Stimulated activated CD8-positive, alpha-beta memory T cell treated with anti-CD3 and anti-CD28 coated beads, Interleukin-15, amount 100 ng/mL, for 4 hours (primary cell): ENCODE measurements around the gene DDB1.
A peak's percentile ranks its signal among the peaks of the same experiment; 100 is the strongest.

ENCODE experiments used
- DNase-seq, 2 donors: peaks; one replicate each; pipeline ENCODE4 v3.0.0-alpha.2; 2020; ENCODE audit warnings: low read depth in 2 of 2

Gene DDB1

DNA sequence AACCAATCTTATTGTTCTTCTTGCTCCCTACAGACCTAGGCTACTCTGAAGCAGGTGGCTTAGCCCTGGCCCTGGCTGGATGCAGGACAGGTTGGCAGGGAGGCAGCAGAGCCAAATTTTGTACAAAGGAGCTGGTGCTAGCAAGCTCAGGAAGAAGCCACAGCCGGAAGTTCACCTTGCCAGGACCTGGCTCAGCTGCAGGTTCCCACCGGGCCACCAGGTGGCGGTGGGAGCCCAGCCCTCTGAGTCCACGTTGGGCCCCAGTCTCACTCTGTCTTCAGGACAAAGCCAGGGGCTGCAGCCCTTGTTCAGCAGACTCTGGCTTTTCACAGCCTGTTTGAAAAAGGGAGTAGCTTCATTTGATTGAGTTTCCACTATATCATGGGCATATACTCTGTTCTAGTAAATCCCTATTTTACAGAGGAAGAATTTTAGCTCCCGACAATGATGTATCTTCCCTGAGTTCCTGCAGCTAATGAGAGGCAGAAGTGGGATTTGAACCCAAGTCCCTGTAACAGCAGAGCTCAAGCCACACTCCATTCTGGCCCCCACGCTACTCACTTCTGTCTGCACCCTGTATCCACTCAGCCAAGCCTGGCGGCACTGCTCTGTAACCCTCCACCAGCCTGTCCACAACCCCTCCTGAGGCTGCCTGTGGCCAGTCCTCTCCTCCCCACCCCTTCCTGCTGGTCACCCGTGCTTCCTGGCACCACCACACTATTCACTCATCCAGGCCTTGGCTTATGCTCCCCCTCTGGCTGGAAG lies 3.4 kb upstream of the DDB1 start:
- peak; percentile 46 to 60 for DNase-seq

DNA sequence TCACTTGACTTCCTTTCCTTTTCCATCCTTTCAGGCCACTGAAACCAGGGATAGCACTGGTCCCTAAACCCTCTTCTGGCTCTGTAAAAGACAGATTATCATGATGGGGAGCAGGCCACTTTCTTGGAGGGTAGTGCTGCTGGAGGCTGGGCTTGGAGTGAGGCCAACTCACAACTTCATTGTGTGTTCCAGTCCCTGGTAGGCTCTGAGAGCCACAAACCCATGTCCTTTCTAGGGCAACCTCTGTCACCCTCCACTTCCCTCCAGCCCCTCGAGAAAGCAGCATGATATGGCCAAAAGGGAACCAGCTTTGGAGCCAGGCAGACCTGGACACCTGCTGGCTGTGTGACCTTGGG lies 2.4 kb upstream of the DDB1 start:
- no peak for DNase-seq

DNA sequence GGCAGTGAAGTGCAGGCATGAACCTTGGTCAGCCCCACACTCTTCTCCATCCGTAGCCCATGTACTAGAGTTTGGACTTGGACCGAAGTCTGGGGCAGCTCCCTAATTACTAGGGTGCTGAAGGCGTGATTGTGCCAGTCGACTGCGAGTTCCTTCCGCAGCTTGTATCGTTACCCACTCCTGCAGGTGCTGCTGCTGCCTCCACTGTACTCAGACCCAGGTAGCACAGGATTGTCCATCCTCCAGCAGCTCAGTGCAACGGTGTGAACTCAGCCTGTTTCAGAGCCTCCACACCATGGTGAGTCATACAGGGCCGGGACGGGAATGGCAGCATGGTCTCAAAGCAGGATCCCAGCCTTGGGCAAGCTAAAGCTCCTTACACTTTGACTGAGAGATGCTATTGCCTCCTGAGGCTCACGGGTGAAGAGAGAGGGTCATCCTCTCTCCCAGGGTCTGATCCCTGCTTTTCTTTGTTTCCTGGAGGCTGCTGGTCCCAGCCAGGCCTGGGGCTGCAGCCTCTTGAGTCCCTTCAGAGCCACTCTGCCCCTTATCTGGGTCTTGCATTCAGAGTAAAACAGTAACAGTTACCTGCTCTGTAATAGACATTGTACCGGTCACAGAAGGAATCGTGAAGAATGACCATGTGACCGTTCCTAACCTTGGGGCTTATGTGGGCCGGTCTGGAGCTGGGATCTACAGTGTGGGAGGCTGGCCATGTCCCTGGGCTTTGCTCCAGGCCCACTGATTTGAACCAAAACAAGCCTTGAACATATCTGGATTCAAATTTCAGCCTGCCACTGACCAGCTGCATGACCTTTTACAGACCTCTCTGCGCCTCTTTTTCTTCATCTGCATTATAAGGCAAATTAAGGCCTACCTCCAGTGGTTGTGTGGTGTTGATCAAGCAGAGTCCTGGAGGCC lies 1.8 kb upstream of the DDB1 start:
- no peak for DNase-seq

DNA sequence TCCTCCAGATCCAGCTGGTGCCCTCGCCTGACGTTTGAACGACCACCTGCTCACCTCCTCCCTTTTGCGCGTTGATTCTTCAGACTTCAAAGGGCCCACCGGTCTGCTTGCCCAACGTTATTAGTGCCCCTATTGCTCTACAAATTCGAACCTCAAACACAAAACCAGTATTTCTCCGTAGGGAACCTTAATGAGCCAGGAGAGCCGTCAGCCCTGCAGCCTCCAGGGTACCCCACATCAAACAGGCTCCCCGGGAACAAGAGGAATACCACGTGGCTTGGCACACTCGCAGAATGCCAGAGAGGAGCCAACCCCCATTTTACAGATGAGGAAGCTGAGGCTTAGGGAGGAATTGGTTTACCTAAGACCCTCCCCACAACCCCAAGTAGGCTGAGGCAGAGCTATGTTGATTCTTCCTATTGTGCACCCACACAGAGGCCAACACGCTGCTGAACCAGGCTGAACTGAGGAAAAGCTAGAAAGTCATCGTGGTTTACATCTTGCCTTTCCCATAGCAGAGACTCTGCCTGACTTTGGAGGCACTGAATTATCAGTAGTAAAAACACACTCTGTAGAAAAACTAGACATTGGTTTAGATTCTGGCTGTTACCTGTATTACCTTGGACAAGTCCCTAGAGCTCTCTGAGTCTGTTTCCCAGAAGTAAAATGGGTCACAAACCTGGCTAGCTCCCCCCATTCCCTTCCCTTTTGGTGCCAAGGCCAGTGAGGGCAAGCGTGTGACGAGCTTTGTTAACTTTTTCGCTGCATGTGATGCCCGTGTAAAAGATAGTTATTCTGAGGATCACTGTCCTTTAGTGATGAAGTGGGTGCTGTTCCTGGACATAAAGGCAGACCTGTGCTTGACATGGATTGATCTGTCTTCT lies 887 bp upstream of the DDB1 start:
- DNase-seq, result peak in 1 of 2 donors; percentile 2

DNA sequence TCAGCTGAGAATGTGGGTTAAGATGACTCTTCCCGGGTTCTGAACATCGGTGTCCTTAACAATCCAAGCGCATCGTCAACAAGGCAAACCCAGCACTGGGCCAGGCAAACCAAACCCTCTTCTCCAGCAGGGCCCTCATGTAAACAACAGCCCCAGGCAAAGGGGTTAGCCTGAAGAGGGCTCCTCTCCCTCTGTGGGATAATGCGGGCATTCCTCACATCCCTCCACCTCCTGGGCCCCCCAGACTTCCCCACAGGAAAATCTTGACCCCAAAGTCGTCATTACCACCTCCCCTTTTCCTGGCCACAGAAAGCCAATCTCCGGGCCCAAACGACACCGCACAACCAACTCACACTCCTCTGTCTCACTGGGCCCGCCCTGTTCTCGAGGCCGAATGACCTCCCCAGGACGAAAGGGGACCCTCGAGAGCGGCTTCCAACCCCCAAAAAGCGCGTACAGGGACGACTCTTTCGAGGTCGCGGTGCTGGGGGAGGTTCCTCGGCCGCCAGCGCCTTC lies 566 bp downstream of the DDB1 start:
- DNase-seq, result no peak

DNA sequence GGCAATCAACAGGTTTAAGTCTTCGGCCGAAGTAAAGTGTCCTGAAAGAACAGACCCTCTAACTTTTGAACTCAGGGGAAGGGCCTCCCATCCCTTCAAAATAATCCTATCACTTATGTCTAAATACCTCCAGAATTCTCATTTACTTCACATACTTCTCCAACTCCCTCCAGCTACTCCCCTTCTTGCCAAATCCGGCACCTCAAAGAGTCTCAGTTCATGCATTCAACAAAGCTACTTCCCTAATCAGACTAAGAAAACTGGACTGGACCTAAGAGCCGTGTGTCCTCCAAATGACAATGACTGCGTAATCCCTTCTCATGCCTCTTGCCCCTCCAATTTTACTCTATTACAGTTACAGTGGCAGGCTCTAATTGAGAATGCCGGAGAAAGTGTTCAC lies 1.3 kb downstream of the DDB1 start:
- DNase-seq, result no peak

DNA sequence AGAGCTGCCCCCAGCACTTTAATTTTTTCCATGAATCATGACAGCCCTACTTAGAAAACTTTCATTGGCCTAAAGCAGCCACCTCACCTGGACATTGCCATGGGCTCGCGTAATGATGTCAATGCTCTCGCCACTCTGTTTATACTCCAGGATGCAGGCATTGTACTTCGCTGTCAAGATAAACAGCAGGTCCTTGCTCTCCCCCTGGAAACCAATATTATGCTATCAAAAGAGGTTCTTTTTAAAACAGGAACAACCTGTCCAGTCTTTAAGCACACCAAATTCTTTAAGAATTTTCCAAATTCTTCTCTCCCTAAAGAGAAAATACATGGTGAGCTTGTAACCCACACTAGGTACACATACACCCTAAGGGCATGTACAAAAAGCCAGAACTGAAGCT lies 3.0 kb downstream of the DDB1 start:
- DNase-seq, result no peak

DNA sequence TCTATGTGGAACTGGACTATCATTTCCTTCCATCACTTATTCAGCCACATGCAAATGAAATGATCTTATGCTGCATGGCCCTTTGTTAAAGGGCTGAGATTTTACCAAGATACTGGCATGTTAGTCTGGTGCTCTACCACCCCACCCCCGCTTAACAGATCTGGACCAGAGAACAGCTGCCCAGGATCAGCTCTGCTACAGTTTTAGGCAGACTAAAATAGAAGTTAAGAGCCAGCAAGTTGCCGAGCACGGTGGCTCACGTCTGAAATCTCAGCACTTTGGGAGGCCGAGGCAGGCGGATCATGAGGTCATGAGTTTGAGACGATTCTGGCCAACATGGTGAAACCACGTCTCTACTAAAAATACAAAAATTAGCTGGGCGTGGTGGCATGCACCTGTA lies 4.6 kb downstream of the DDB1 start:
- no peak for DNase-seq

DNA sequence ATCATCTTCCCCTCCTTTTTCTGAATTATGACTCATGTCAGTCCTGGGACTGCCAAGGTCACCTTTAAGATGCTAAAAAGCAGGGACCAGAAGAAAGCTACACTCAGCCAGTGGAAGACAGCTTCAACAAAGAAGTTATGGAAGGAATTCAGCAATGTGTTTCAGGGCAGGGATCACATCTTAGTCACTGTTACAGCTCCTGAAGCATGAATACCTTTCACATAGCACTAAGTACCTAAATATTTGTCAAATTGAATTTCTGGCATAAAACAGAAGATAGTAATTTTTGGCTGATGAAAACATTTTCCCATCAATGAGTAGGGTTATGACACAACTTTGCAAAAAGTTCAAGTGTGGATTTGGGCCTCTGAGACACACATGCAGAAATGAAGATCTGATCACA lies 5.2 kb downstream of the DDB1 start:
- DNase-seq, result no peak

DNA sequence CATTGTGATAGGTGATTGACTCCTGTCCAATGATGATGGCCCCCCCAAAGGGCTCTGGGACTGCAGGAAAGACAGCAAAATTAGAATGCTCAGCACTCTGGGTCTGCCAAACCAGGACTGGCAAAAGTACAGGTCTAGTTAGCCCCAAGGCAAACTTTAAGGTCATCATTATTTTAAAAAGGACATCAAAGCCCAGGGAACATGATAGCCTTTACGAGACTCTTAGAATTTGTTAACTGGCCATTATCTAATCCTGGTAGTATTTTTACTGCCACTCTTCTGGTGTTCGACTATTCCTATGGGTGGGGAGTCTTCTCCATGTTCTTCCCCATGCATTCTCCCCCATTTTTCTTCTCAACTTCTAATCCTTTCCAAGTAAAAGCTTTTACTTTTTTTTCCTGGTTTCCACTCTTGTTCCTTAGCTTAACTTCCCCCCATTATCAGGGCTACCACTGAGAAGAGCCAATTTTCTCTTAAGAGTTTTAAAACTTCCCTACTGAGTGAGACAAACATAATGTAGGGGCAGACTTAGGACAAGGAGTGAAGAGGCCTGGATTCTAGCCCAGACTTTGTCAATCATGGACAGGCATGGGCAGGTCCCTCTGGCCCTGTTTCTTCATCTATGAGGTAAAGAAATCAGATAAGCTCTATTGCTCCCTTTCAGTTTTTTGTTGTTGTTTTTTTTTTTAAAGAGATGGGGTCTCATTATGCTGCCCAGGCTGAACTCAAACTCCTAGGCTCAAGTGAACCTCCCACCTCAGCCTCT lies 7.1 kb downstream of the DDB1 start:
- no peak for DNase-seq

DNA sequence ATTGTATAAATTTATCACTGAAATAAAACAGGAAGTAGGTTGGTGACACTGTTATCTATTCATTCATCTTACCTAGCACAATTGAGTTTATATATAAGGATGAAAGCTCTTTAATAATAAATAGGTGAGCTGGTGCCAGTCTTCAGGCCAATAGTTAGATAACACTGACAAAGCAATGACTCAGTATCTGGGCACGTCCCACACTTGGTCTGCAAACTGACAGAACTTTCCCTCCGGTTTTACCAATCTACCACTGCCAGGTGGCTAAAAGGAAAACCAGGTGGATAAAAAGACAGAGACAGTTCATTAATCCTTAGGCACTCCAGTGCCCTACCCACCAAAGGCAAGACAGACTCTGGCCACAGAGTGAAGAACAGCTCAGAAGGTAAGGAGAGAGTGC lies 17.6 kb downstream of the DDB1 start:
- no peak for DNase-seq

DNA sequence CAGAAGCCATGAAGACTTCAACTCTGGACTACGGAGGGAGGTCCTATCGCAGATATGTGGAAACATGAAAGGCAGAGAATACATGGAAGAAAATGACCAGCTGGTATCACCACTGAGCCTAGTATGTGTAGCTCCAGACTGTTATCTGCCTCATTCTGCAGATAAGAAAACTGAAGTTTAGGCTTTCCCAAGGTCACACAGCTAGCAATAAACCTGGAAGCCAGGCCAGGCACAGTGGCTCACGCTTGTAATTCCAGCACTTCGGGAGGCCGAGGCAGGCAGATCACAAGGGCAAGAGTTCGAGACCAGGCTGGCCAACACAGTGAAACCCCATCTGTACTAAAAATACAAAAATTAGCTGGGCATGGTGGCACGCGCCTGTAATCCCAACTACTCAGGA lies 22.2 kb downstream of the DDB1 start:
- no peak for DNase-seq

DNA sequence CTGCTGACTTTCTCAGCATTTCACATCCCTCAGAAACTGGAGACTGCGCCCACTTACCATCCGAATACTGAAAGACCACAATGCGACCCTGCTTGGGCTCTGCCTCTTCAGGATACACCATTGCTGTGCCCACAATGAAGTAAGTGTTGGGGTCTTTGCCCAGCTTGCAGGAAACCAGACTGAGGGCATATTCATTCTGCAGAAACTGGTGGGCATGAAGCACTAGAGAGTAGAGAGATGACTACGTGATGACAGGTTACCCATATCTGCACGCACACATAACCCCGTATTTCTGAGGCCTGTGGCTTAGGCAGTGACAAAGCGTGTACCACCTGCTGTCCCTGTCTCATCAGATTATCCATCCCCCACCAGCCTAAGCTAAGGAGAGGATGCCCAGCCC lies 23.2 kb downstream of the DDB1 start:
- no peak for DNase-seq

DNA sequence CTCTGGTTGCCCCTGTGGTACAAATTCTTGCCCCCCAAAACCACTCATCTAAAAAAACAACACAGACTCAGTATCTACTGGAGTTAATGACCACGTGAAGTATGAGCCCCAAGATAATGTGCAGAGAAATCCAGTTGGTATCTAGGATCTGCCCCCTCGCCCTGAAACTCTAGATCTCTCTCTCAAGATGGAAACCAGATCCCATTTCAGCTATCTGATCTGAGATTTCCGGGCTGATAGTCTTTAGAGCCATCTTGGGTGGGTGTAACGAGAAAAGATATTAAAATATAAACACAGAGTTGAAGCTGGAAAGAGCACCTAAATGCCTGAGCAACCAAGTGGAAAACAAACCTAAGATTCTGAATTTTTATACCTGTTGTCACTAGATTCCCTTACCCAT lies 23.8 kb downstream of the DDB1 start:
- DNase-seq, result no peak

DNA sequence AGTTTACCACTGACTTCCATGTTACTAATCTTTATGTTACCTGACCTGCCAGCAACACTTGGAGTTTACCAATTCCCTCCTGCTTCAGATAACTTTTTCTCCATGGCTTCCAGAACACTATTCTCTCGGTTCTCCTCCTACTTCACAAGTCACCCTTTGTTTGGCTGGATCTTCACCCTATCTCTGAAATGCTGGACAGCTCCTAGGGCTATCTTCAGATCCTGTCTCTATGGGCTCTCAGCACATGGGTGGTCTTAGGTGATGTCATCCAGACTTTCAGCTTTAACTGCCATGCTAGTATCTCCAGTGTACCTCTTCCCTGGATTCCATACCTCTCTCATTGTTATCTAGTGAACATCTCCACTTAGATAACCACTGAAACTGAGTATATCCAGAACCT lies 25.6 kb downstream of the DDB1 start:
- DNase-seq, result no peak

DNA sequence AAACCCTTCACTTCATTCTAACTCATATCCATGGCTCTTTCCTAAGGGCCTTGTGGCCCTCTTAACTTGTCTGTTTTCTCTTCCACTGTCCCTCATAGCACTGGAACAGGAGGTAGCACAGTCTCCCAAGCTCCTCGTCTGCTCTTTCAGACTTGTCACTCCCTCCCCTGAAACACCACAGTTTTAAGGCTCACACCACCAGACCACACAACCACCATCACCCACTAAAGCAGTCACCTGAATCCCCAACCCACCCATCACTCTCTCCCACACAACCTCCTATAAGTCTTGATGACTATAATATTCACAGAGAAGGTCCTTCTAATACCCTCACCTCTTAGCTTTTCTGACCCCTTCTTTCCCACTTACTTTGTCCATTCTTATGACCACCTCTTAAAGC lies 26.7 kb downstream of the DDB1 start:
- no peak for DNase-seq

DNA sequence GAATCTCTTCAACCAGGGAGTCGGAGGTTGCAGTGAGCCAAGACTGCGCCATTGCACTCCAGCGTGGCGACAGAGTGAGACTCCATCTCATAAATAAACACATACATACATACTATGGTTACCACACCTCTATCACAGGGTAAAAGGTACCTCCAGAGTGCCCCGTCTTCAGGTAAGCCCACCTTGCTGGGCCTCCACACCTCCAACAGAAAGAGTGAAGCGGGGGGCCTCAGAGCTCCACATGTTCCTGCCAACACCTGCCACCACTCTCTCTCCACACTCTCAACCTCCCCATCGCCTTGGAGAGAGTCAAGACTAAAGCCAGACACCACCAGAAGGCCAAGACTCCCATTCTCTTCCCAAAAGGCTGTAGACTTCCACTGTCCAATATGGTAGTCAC lies 27.5 kb downstream of the DDB1 start:
- DNase-seq, result no peak

DNA sequence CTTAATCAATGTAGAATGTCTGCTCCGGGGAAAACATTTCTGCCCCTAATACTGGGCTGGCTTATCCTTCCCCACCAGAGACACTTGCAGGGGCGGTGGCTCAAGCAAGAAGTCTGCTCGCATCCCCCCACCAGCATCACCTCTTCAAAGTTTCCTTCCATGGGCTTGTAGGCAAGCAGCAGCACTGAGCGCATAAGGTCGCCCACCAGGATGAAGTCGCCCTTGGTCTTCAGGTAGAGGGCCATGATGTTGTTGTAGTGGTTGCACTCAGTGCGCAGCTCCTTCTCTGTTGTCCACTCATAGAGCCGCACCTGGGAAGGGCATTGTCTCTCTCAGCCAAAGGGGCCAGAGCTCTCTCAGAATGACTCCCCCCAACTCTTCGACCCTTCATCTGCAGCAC lies 29.2 kb downstream of the DDB1 start:
- DNase-seq, result no peak

DNA sequence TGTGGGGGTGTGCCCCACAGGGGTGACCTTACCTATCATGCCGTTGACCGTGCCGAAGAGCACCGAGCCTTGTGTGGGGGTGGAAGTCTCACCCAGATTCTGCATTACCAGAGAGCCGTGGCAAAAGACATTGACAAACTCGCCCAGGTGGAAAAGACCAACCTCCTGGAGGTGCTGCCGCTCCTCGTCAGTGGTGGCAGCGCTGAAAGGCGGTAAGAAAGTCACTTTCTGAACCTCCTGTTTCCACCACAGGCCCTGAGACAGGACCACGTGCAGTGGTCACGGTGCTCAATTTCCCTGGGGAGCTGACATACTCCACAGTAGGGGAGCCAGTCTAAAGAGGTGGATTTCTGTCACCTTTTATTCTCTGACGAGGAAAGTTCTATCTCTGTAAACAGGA lies 30.4 kb downstream of the DDB1 start:
- DNase-seq, result no peak

DNA sequence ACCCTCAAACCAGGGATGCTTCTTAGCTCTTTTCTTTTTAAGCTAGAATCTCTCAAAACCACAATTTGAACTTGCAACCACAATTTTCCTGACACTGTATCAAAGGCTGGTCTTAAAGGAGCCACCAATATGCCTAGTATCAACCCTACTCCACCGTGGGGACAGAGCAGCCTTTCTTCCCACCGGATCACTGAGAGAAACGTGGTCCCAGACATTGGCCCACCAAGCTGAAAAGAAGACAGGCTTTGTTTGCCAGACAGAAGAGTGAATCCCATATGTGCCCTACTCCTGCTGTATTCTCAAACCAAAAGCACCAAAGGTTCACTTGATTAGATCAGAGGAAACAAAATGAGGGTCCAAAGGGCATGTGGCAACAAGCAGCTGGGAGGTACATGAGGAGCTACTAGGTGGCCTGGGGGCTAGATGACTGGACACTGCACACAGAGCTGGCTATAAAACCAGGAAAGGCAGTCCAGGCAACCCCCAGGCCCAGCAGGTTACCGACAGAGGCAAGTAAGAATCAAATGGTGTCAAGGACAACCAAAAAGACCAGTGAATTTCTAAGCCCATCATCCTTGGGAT lies 34.2 kb downstream of the DDB1 start:
- DNase-seq, result no peak

DNA sequence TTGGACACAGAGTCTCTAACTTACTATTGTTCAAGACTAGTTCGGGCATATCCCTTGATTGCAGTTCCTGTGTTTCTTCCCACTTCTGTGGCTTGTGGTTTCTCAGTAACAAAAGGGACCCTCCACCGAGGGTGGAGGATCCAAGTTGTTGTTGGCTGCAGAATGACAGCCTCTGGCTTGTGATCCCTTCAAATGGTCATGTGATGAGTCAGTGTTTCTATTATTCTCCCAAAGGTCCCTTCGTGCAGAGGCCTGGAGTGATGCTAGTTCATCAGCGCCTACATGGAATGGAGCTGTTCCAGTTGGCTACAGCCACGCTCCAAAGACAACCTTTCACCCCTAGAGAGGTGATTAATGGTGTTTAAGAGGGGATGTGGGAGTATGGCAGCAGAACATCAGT lies 35.2 kb downstream of the DDB1 start:
- DNase-seq, result no peak
